Ovary (tissue), 3 donors: ENCODE measurements around the gene TNRC6B.

Experiments
- CTCF ChIP-seq, 3 donors: fragments of 450-650 bp in 2 of 3; fragments of 200-600 bp in 1 of 3; IDR thresholded peaks; one replicate each; pipeline versions ENCODE4 v1.5.1 to v1.8.0; 2016 to 2022; ENCODE audit warnings: antibody characterized with exemption in 3 of 3, mild to moderate bottlenecking in 1 of 3
- POLR2A ChIP-seq: fragments of 450-650 bp; IDR thresholded peaks from one replicate; pipeline ENCODE4 v1.6.1; 2017; ENCODE audit warnings: antibody characterized with exemption, mild to moderate bottlenecking, moderate library complexity
- donor health status: DM: no; HTN: no; CAD: no.

- TF ChIP-seq CTCF (IDR thresholded peaks at IDR 0.05) (no peak), POLR2A (no peak)
Observed at GRCh38 chr22:40326905-40327735, 149.4 kb downstream of the TNRC6B start.
